Endothelial cell of umbilical vein (primary cell): ENCODE measurements around the gene ALDH3B2. TPM values are rescaled to one million over a fixed set of nuclear protein-coding genes. Genes with fewer than 3 reads are reported as not detected.

Experiments
- BruUV-seq: library from RNA; stranded (reverse); fragments of 400-500 nt; replicated peaks from 2 replicates; lab custom pipeline; 2021; lab: Mats Ljungman, UMichigan
- CTCF ChIA-PET: fragments of 300-600, 350-600 bp; sonication (Branson Sonifier 250); formaldehyde crosslinking; loops from one replicate; lab custom pipeline; 2021; ENCODE audit warnings: antibody characterized with exemption, inconsistent platforms; lab: Charles Lee
- POLR2A ChIA-PET: fragments of 300-600, 350-600 bp; sonication (Branson Sonifier 250); formaldehyde crosslinking; loops from one replicate; lab custom pipeline; 2021; ENCODE audit warnings: antibody characterized with exemption, inconsistent platforms; lab: Charles Lee
- DNase-seq: peaks from one replicate; pipeline ENCODE4 v3.0.0-alpha.2; 2011; ENCODE audit warnings: low read depth, low spot score
- FAIRE-seq: peaks from 2 replicates; lab custom pipeline; 2011; peaks lifted over from hg19 to GRCh38; lab: Jason Lieb, UNC
- H2AFZ ChIP-seq: 2 replicates; pipeline ENCODE4 v1.6.0; 2012; ENCODE audit warnings: low read depth, low read length, control low read depth, inconsistent platforms
- H3K27ac ChIP-seq: 2 replicates; pipeline ENCODE4 v1.5.1; 2011; ENCODE audit warnings: low read depth, mild to moderate bottlenecking, control low read depth, low read length, moderate library complexity; ENCODE audit not compliant: insufficient read depth
- H3K27me3 ChIP-seq, 2 experiments: 2 replicates each; pipeline versions ENCODE4 v1.6.0 to v1.6.1; 2011; ENCODE audit warnings: low read length in 2 of 2, mixed read lengths in 1 of 2; ENCODE audit not compliant: control insufficient read depth in 2 of 2, insufficient read depth in 2 of 2
- H3K36me3 ChIP-seq, 2 experiments: 2 replicates in 1 of 2; 3 replicates in 1 of 2; pipeline ENCODE4 v1.5.1; 2011; ENCODE audit warnings: low read length in 2 of 2, mild to moderate bottlenecking in 1 of 2, moderate library complexity in 1 of 2; ENCODE audit not compliant: control insufficient read depth in 2 of 2, insufficient read depth in 2 of 2; ENCODE audit errors: extremely low read depth in 1 of 2
- H3K4me1 ChIP-seq: 3 replicates; pipeline ENCODE4 v1.5.1; 2011; ENCODE audit warnings: mild to moderate bottlenecking, low read length; ENCODE audit not compliant: control insufficient read depth, insufficient read depth; ENCODE audit errors: extremely low read depth
- H3K4me2 ChIP-seq: 2 replicates; pipeline ENCODE4 v1.6.1; 2011; ENCODE audit warnings: low read length, control low read depth, mixed read lengths; ENCODE audit not compliant: insufficient read depth
- H3K4me3 ChIP-seq, 3 experiments: fragments of 200-600 bp in 1 of 3; sonication (generic), shearing (Covaris generic) in 1 of 3; replicated peaks in 1 of 3; 2 replicates each; pipeline ENCODE4 v1.5.1; 2011 to 2016; ENCODE audit warnings: control low read depth in 3 of 3, low read length in 3 of 3, mild to moderate bottlenecking in 2 of 3, inconsistent platforms in 1 of 3, low read depth in 1 of 3, moderate library complexity in 1 of 3; ENCODE audit not compliant: insufficient read depth in 1 of 3
- H3K79me2 ChIP-seq: 2 replicates; pipeline ENCODE4 v1.6.0; 2012; ENCODE audit warnings: low read length, inconsistent platforms; ENCODE audit not compliant: control insufficient read depth, insufficient read depth
- H3K9ac ChIP-seq: replicated peaks from 2 replicates; pipeline ENCODE3; 2011; ENCODE audit warnings: low read length, control low read depth; ENCODE audit not compliant: insufficient read depth; ENCODE audit errors: extremely low read depth
- H3K9me1 ChIP-seq: replicated peaks from 3 replicates; pipeline ENCODE4 v1.6.0; 2011; ENCODE audit warnings: mild to moderate bottlenecking, low read length; ENCODE audit not compliant: control insufficient read depth, insufficient read depth; ENCODE audit errors: extremely low read depth
- H3K9me3 ChIP-seq: replicated peaks from 2 replicates; pipeline ENCODE4 v1.5.1; 2012; ENCODE audit warnings: low read length, inconsistent platforms; ENCODE audit not compliant: control insufficient read depth, insufficient read depth
- H4K20me1 ChIP-seq: replicated peaks from 2 replicates; pipeline ENCODE3; 2011; ENCODE audit warnings: mild to moderate bottlenecking, low read length; ENCODE audit not compliant: control insufficient read depth, insufficient read depth; ENCODE audit errors: extremely low read depth
- EZH2 ChIP-seq: IDR thresholded peaks from 2 replicates; pipeline ENCODE4 v1.6.1; 2012; ENCODE audit warnings: borderline replicate concordance, low read depth, mild to moderate bottlenecking, moderate library complexity, low read length, inconsistent platforms; ENCODE audit not compliant: severe bottlenecking
- FOS ChIP-seq: IDR thresholded peaks from 2 replicates; pipeline ENCODE4 v1.6.1; 2011; ENCODE audit warnings: mild to moderate bottlenecking, low read length, moderate library complexity, borderline replicate concordance; ENCODE audit not compliant: insufficient read depth
- GATA2 ChIP-seq: IDR thresholded peaks from 2 replicates; pipeline ENCODE4 v1.7.0; 2011; ENCODE audit warnings: low read depth, mild to moderate bottlenecking, moderate library complexity, mixed read lengths, low read length; ENCODE audit not compliant: insufficient read length, insufficient read depth
- JUN ChIP-seq: IDR thresholded peaks from 2 replicates; pipeline ENCODE4 v1.6.1; 2011; ENCODE audit warnings: borderline replicate concordance, low read depth; ENCODE audit not compliant: insufficient read length, insufficient read depth
- MAX ChIP-seq: IDR thresholded peaks from 2 replicates; pipeline ENCODE4 v1.6.1; 2011; ENCODE audit not compliant: insufficient read depth, insufficient read length
- MYC ChIP-seq: IDR thresholded peaks from one replicate; pipeline ENCODE4 v1.6.1; 2011; ENCODE audit warnings: mild to moderate bottlenecking, low read depth, low read length
- POLR2A ChIP-seq: IDR thresholded peaks from 2 replicates; pipeline ENCODE4 v1.6.1; 2012; ENCODE audit warnings: low read depth, mild to moderate bottlenecking, control low read depth, low read length
- POLR2AphosphoS5 ChIP-seq: IDR thresholded peaks from 2 replicates; pipeline ENCODE4 v1.6.1; 2012; ENCODE audit warnings: low read depth, mild to moderate bottlenecking, control low read depth, low read length, moderate library complexity; ENCODE audit not compliant: insufficient read depth
- dilution Hi-C: fragments of 300-500 bp; cut with MboI; formaldehyde crosslinking; loops from one replicate; pipeline ENCODE4 v1.15.0; 2019; ENCODE audit warnings: low sequenced_read_pairs; ENCODE audit not compliant: extremely low pct_ligation_motif_present
- intact Hi-C: fragments of 100-400 bp; cut with micrococcal nuclease; formaldehyde crosslinking; loops from one replicate; pipeline ENCODE4 v1.10.0; 2022
- polyA plus RNA-seq, 4 experiments: library from polyadenylated mRNA; depleted of rRNA in 3 of 4; stranded (reverse) in 3 of 4; unstranded in 1 of 4; fragments of >200 nt; gene quantifications; 2 replicates each; pipeline versions ENCODE4 v1.2.1 to v1.2.3, GENCODE V29; 2011 to 2012; ENCODE audit warnings: missing spikeins in 1 of 4
- total RNA-seq: library from RNA; stranded (reverse); gene quantifications from 2 replicates; pipeline ENCODE4 v1.2.3, GENCODE V29; 2021
- TF ChIP-seq, protein P1 (sequence below), 2 donors: IDR thresholded peaks; 1 replicate in 1 of 2; 2 replicates in 1 of 2; pipeline ENCODE4 v1.5.1; 2011; ENCODE audit warnings: low read length in 2 of 2, mild to moderate bottlenecking in 2 of 2, moderate library complexity in 2 of 2, control low read depth in 1 of 2, inconsistent platforms in 1 of 2, low read depth in 1 of 2; ENCODE audit not compliant: insufficient read depth in 1 of 2; ENCODE audit errors: extremely low read depth in 1 of 2

The ALDH3B2 gene
- total and polyA plus RNA-seq, 2 donors (not counting 3 experiments of a cell fraction or from before 2014, with no cell fraction given), result not detected

DNA sequence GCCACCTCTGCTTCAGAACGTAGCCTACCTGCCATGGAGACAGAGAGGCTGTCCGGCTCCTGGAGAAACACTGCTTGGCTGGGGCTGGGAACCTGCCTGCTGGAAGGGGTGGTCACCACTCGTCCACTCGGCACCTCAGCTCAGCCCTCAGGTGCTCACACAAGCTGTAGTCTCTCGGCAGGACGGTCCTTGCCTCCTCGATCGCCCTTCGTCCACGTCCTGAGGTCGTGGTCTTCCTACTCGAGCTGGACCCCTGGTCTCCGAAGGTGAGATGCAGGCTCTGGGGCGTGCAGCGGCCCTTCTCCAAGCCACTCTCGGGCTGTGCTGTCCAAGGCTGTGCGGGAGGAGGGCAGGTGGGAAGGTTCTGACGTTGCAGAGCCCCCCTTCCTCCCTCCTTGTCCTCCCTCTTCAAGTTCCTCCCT lies 35.0 kb downstream of the ALDH3B2 start, which contains the start of gene TBX10:
TSS of gene TBX10 (minus strand) at position 326 of the 422 bp plus-strand sequence. CDS start at position 35, 291 bp downstream.
- no peak within 1 kb of the TSS for H3K4me3 ChIP-seq
- dilution Hi-C loops, result no loop called here
- H3K9me3 ChIP-seq, result no peaks in the 10 kb centered on the region
- H3K36me3 ChIP-seq, result no peaks in the 10 kb centered on the region
- DNase-seq (no peak), FAIRE-seq (no peak)
- intact Hi-C loops, result no loop called here
- CTCF ChIA-PET, result interaction anchor here (0.6 to 2.9 kb wide), 3 partner anchors 10 to 35 kb away, joined by 3 to 13 read pairs (median 3); partner anchors contain the start of gene NUDT8
- H3K27me3 ChIP-seq, result no peaks in the 10 kb centered on the region
- POLR2A ChIA-PET, result no interaction called here
- TF ChIP-seq, protein P1, sequence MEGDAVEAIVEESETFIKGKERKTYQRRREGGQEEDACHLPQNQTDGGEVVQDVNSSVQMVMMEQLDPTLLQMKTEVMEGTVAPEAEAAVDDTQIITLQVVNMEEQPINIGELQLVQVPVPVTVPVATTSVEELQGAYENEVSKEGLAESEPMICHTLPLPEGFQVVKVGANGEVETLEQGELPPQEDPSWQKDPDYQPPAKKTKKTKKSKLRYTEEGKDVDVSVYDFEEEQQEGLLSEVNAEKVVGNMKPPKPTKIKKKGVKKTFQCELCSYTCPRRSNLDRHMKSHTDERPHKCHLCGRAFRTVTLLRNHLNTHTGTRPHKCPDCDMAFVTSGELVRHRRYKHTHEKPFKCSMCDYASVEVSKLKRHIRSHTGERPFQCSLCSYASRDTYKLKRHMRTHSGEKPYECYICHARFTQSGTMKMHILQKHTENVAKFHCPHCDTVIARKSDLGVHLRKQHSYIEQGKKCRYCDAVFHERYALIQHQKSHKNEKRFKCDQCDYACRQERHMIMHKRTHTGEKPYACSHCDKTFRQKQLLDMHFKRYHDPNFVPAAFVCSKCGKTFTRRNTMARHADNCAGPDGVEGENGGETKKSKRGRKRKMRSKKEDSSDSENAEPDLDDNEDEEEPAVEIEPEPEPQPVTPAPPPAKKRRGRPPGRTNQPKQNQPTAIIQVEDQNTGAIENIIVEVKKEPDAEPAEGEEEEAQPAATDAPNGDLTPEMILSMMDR (IDR thresholded peaks at IDR 0.05; ENCODE audit: extremely low read depth in 1 of 2, insufficient read depth in 1 of 2, low read depth in 1 of 2, low read length in 2 of 2), result no peak
- TF ChIP-seq EZH2, result no peak
- TF ChIP-seq GATA2, result no peak
- TF ChIP-seq POLR2A, result no peak
- TF ChIP-seq FOS, result no peak
- TF ChIP-seq JUN, result no peak
- TF ChIP-seq POLR2AphosphoS5, result no peak
- TF ChIP-seq MAX, result no peak
- no peak for TF ChIP-seq MYC
- no peaks in the 10 kb centered on the region for H3K79me2 ChIP-seq
- H3K4me1 ChIP-seq, result no peaks in the 10 kb centered on the region
- H3K9ac ChIP-seq, result no peak within 1 kb of the TSS
- H3K27ac ChIP-seq, result no peak within 1 kb of the TSS
- H3K4me2 ChIP-seq, result no peak within 1 kb of the TSS
- BruUV-seq, result no TSS peak
- H2AFZ ChIP-seq, result no peak within 1 kb of the TSS
- H3K9me1 ChIP-seq, result no peaks in the 10 kb centered on the region
- H4K20me1 ChIP-seq, result no peaks in the 10 kb centered on the region
